ENCODE measurements around the gene FH. TPM values are rescaled to one million over a fixed set of nuclear protein-coding genes. Genes with fewer than 3 reads are reported as not detected.

Gene FH
- total and polyA plus RNA-seq, 8 donors, result 9.9 to 71.0 (median 48.4) TPM

DNA sequence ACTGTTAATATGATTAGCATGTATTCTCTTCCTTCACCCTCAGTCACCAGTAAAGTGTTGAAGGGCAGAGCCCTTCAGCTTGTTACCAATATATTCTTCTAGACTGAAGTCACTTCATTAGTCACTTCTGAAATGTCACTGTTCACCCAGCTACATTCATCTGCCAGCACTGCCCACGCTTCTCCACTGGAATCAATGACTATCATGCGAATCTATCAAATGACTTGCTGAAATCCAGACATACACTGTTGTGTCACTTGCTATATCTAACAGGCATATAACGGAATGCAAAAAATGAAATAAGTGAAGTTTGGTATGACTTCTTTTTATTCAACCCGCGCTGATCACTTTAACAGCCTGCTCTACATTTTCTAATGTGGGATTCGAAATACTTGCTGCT is 16.1 kb downstream of the FH start:
- TF ChIP-seq POLR2AphosphoS5 (IDR thresholded peaks at IDR 0.05), result no peak
- no peak for TF ChIP-seq EP300 (IDR thresholded peaks at IDR 0.05)
- Histone ChIP-seq H3K4me1 (no peaks in the 10 kb centered on the region), H3K27me3 (no peaks in the 10 kb centered on the region), H3K27ac (no peak overlapping the region), H3K36me3 (peaks cover 37 to 97% (median 94%) of the 10 kb centered on the region in 4 donors), H3K9me3 (no peaks in the 10 kb centered on the region), H3K4me3 (no peak overlapping the region)
- DNase-seq, result no peak
- intact Hi-C loops (cut with DNase I; ENCODE audit: low total_unique reads), result no loop called here
- 95 to 97% (median 96%) methylated on average over 6 of the region's 6 CpGs for WGBS, 5 donors

DNA sequence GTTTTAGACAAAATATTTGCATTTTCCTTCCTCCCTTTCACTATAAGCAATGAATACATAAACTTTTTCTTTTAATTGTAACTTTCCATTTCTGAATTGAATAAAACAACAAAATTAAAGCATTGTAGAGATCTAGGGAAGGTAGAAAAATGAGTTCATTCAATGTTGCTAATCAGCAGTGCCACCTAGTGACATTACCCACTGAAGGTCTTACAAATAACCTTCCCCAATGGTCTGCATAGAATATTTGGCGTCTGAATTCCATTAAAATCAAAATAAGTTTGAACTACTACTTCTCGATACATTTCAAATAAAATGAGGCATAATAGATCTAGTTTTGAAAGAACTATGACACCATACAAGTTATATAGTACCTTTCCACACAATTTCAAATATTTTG is 19.6 kb downstream of the FH start:
- 41 to 68% (median 53%) methylated on average over 2 of the region's 2 CpGs for WGBS, 5 donors
- intact Hi-C loops (cut with DNase I; ENCODE audit: low total_unique reads), result no loop called here
- H3K9me3 ChIP-seq, result no peaks in the 10 kb centered on the region
- H3K4me1 ChIP-seq, result no peaks in the 10 kb centered on the region
- H3K4me3 ChIP-seq, result no peak overlapping the region
- no peak overlapping the region for H3K27ac ChIP-seq
- TF ChIP-seq CTCF (IDR thresholded peaks at IDR 0.05) (peak in 2 of 7 experiments; percentile 21 to 32), POLR2A (IDR thresholded peaks at IDR 0.05) (no peak)
- H3K27me3 ChIP-seq, result no peaks in the 10 kb centered on the region
- DNase-seq, result peak in 1 of 2 donors; percentile 67
- peaks cover 36 to 97% (median 94%) of the 10 kb centered on the region in 4 donors for H3K36me3 ChIP-seq

DNA sequence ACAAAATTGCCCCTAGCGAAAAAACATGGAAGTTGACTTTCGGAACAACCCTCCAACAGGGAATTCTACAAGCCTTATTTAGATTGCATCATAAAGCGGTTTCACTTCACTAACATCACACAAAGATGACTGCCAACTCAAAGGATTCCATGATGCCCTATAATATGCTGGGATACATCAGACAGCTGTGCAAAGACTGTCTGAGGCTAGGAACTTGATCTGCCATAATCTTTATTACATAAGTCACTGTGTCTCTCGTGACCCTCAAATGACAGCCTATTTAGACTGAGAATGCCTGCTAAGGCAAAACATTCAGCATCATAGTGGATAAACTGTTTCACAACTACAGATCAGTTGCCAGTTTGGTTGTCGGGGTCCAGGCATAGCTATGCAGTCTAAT is 23.8 kb downstream of the FH start:
- Histone ChIP-seq H3K4me3 (no peak overlapping the region), H3K36me3 (peaks cover 14 to 71% (median 68%) of the 10 kb centered on the region in 4 donors), H3K9me3 (no peaks in the 10 kb centered on the region), H3K27me3 (no peaks in the 10 kb centered on the region), H3K27ac (no peak overlapping the region), H3K4me1 (no peaks in the 10 kb centered on the region)
- 84 to 95% (median 90%) methylated on average over 5 of the region's 5 CpGs for WGBS, 5 donors
- intact Hi-C loops (cut with DNase I; ENCODE audit: low total_unique reads), result no loop called here
- TF ChIP-seq EP300 (IDR thresholded peaks at IDR 0.05), result no peak
- no peak for TF ChIP-seq POLR2AphosphoS5 (IDR thresholded peaks at IDR 0.05)
- no peak for TF ChIP-seq CTCF (IDR thresholded peaks at IDR 0.05)
- no peak for TF ChIP-seq POLR2A (IDR thresholded peaks at IDR 0.05)
- DNase-seq, result no peak

- Histone ChIP-seq H3K4me3 (no peak overlapping the region), H3K4me1 (no peaks in the 10 kb centered on the region)
- whole genome bisulfite sequencing, 5 donors, result 92 to 100% (median 93%) methylated on average over 1 of the region's 1 CpG
Measured at GRCh38 chr1:241488739-241489138, 30.8 kb downstream of the FH start.

More at GRCh38 chr1:241488739-241489138, 30.8 kb downstream of the FH start:
- TF ChIP-seq POLR2A (IDR thresholded peaks at IDR 0.05) (no peak), EP300 (IDR thresholded peaks at IDR 0.05) (no peak), CTCF (IDR thresholded peaks at IDR 0.05) (no peak), POLR2AphosphoS5 (IDR thresholded peaks at IDR 0.05) (no peak)
- DNase-seq, result no peak
- Histone ChIP-seq H3K9me3 (no peaks in the 10 kb centered on the region), H3K27me3 (no peaks in the 10 kb centered on the region), H3K27ac (no peak overlapping the region), H3K36me3 (peaks cover 0 to 4% (median 4%) of the 10 kb centered on the region in 4 donors)
- intact Hi-C loops (cut with DNase I; ENCODE audit: low total_unique reads), result no loop called here

Measured in stomach (tissue), 9 donors.